Hematopoietic multipotent progenitor cell treated with erythropoietin and hydrocortisone succinate and interleukin-3 and kit ligand, for 4 days (in vitro differentiated cells): ENCODE measurements around the gene PLEKHH3.

ENCODE experiments used
- DNase-seq: peaks from one replicate; pipeline ENCODE4 v3.0.0-alpha.2; 2015

The PLEKHH3 gene

GRCh38 chr17:42684929-42685556 lies 8.2 kb upstream of the PLEKHH3 start:
- no peak for DNase-seq

- no peak for DNase-seq
These were observed 6.7 kb upstream of the PLEKHH3 start for GRCh38 chr17:42683407-42684034.

DNA sequence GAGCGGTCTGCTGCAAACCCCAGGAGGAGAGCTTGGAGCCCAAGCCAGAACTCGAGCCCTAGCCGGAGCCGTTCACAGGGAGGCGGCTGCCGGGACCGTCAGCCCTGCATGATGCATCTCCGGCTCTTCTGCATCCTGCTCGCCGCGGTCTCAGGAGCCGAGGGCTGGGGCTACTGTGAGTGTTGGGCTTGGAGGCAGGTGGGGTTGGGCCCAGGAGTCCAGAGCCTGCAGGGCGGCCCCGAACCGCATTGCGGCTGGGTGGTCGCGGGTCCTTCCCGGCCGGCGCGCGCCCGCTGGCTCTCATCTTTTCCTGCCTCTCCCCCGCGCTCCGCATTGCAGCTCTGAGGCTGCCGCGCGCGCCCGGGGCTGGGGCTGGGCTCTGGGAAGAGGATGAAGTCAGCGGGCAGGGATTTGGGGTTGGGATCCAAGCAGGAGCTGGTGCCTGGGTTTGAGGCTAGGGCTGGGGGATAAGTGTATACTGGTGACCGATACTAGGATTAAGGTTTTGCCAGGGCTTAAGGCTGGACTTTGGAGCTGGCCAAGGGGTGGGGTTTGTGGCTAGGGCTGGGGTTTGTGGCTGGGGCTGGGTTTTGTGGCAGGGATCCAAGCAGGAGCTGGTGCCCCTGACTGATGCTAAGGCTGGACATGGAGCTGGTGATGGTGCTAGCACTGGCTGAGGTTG lies 6.1 kb upstream of the PLEKHH3 start:
- DNase-seq, result peak; percentile 61

DNA sequence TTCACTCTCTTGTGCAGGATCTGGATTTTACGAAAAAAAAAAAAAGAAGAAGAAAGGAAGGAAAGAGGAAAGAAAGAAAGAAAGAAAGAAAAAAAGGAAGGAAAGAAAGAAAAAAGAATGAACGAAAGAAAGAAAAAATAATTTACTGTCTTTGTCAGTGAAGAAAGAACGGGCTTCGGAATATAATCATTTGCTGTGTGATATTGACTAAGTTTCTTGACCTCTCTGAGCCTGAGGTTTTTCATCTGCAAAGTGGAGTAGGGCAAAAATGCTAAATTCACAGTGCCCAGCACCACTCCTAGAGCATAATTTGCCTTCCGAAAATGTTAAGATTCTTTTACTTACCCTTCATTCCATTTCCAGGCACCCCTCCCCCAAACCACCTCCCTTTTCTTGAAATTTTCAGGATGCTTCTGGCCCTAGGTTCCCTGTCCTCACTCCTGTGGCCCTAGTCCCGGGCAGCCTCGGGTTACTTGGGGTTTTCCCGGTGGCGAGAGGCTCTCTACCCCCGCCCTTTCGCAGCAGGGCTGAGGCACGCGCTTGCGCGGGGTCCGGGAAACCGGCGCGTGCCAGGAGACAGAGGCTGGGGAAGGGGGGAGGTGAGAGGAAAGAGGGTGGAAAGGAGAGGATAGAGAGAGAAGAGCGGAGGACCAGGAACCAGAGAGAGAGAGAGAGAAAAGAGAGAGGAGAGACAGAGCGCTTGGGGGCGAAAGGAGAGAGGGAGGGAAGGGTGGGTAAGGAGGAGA lies 5.4 kb upstream of the PLEKHH3 start, which contains the start of gene CNTNAP1:
CNTNAP1 (plus strand) TSS at position 556 of the 746 bp plus-strand sequence. CDS start 299 bp downstream, outside the sequence.
- DNase-seq, result no peak

GRCh38 chr17:42680331-42680808 lies 3.6 kb upstream of the PLEKHH3 start:
- no peak for DNase-seq

GRCh38 chr17:42679492-42680330 lies 2.9 kb upstream of the PLEKHH3 start:
- peak; percentile 92 for DNase-seq

DNA sequence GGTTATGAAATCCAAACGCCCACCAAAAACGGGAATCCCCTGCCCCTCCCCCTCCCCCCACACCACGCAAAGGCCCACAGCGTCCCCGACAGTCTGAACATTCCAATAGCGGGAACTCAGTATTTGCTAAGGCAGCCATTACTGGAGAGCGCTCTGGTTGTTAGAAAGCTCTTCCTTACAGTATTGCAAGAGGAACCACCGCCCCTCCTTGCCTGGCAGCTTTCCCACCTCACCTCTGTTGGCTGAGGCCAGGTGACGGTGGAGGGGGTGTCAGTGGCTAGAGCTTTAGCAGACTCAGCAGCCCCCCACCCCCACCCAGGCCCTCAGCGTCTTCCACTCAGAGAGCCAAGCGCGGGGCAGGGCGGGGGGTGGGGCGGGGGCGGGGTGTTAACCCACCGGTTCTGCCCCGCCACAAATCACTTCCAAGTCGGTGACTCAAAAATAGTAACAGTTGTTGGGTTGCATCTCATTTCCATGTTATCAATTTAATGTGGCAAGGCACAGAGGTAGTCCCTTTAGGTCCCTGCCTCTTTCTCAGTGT lies 2.2 kb upstream of the PLEKHH3 start:
- no peak for DNase-seq

- peak; percentile 96 for DNase-seq
These were observed 1.4 kb upstream of the PLEKHH3 start for GRCh38 chr17:42677921-42678781.

- peak; percentile 100 for DNase-seq
These were observed 441 bp upstream of the PLEKHH3 start for GRCh38 chr17:42677012-42677857.

DNA sequence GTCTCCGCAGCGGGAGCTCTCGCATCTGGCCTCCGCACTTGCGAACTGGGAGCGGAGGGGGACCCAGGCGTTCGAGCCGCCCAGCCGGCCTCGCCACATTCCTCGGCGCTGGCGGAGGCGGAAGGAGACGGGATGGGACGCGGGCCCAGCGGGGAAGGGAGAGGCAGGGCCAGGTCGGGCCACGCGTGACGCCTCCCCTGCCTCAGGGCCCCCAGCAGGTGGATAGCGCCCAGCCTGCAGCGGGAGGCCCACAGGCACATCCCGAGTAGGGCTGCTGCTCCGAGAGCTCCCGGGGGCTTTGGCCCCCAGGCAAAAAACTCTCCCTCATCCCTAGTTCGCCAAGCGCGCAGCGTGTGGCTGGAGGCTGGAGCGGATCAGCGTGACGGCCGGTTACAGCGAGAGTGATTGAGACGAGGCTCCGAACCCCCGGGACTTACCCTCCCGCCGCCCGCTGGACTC lies 800 bp downstream of the PLEKHH3 start:
- no peak for DNase-seq

DNA sequence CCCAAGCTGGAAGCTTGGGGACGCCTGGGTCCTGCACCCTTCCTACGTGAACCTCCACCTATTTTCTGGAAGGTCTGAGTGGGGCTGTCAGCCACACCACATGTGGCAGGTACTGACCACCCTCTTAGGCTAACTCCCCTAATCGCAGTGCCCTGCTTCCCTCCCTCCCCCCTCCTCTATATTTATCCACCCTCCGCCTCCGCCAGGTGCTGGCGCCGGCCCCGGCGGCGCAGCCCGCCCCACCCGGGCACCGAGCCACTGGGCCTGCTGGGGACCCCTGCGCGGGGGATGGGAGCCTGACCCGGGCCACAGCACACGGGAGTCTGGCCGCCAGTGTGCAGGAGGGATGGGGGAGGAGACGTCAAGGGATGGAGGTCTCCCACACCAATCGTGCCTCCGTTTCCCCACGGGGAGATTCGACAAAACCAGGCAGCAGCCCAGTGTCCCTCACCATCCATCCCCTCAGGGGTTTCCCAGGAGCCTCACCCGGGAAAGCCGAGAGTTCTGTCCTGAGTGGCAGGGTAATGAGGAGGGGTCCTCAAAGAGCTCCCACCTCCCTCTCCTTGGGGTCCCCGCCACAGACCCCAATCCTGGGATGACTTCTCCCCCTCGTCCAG lies 1.3 kb downstream of the PLEKHH3 start:
- no peak for DNase-seq

GRCh38 chr17:42674755-42675347 lies 1.9 kb downstream of the PLEKHH3 start:
- DNase-seq, result no peak

- peak; percentile 81 for DNase-seq
These were observed 2.7 kb downstream of the PLEKHH3 start for GRCh38 chr17:42673885-42674754.

DNA sequence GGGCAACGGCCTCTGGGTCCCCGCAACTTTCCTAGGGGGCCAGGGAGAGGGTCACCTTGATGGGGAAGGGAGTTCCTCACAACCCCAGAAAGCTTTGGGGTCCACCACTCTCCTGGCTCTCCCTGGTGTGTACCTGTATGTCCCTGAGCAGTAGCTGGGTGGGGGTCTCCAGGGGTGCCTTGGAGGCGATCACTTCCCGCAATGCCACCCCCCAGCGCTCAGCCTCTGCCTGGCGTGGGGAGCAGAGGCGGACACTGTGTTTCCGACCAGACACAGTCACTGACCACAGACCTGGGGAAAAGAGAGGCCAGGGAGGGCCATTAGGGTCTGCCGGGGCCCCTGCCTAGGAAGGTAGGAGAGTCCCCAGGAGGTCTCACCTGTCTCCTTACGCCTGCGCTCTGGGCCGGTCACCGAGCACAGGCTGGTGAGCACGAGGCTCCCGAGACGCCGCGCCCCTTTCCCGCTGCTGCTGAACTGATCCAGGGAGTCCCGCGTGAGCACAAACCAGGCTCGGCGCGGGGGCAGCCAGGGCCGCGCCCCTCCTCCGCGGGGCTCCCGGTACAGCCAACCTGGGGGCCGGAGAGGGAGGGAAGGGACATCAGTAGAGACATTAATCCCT lies 3.4 kb downstream of the PLEKHH3 start:
- no peak for DNase-seq

DNA sequence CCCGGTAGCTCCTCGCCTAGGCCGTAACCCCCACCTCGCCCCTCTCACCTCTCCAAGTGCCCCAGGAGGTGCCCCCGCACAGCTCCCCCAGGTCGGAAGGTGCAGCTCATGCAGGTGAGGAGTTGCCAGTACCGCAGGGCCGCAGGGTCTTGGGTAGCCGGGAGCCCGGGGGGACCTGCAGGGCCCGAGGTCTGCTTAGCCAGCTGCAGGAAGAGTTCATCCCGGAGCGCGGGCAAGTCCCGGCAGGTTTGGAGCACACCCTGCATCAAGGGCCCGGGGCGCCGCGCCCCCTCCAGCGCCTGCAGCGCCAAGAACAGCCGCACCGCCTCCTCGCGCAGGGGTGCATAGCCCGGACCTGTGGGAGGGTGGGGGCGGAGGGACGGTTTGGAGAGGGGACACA lies 4.8 kb downstream of the PLEKHH3 start:
- DNase-seq, result no peak

- no peak for DNase-seq
These were observed 5.8 kb downstream of the PLEKHH3 start for GRCh38 chr17:42670789-42671657.
